ENCODE results near the gene LGALS14. TPM values are rescaled to one million over a fixed set of nuclear protein-coding genes. Genes with fewer than 3 reads are reported as not detected.

LGALS14 gene
- total and polyA plus RNA-seq, 2 of the 8 experiments (the other 6 are each of a cell fraction or from before 2014, with no cell fraction given), result 0.50 to 0.77 TPM

DNA sequence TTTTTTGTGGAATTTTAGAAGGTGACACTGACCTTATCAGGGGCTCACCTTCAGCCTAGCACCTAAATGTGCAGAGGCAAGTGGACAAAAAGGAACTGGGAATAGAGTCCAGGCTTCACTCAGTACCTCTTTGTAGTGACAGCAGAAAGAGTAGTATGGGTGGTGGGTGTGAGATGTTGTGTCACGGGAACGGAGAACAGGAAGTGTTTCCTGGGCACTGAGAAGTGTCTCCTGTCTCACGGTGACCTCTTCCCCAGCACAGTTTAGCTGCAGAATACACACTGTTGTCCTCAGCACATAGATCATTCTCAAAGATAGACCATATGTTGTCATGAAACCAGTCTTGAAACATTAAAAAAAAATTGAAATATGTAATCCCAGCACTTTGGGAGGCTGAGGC is 17.5 kb upstream of the LGALS14 start:
- H3K4me1 ChIP-seq (replicated peaks in 1 of 4; ENCODE audit: control insufficient read depth in 3 of 4, insufficient read depth in 4 of 4, low read length in 3 of 4), result peaks cover 0 to 6% (median 4%) of the 10 kb centered on the region in 4 experiments; a peak in 2 of 7 replicates
- FAIRE-seq, result no peak
- no peaks in the 10 kb centered on the region for H3K36me3 ChIP-seq (ENCODE audit: control insufficient read depth in 2 of 4, insufficient read depth in 4 of 4, low read length in 3 of 4)
- H4K5ac ChIP-seq (ENCODE audit: insufficient read length, low read depth, low read length), result no peak overlapping the region
- no peak overlapping the region for H3K18ac ChIP-seq (ENCODE audit: extremely low read depth, low read length)
- no peak overlapping the region for H3K14ac ChIP-seq (ENCODE audit: insufficient read length)
- H3K23ac ChIP-seq (ENCODE audit: insufficient read length), result no peak overlapping the region
- no peaks in the 10 kb centered on the region for H3K79me1 ChIP-seq (ENCODE audit: low read depth, low read length)
- H4K20me1 ChIP-seq (replicated peaks in 1 of 2; ENCODE audit: control insufficient read depth in 1 of 2, insufficient read depth in 2 of 2, low read length in 2 of 2), result no peaks in the 10 kb centered on the region
- no peak overlapping the region for H2AFZ ChIP-seq (ENCODE audit: low read length)
- no peak overlapping the region for H3K4me3 ChIP-seq (ENCODE audit: extremely low read depth in 1 of 4, insufficient read depth in 2 of 4, low read depth in 3 of 4, low read length in 4 of 4)
- no peak overlapping the region for H4K8ac ChIP-seq (ENCODE audit: extremely low read depth, insufficient read depth, low read length)
- H3K23me2 ChIP-seq (ENCODE audit: low read depth, low read length), result no peaks in the 10 kb centered on the region; the same call in 1 of the 2 replicates
- no peak overlapping the region for H2AK5ac ChIP-seq (ENCODE audit: low read depth, low read length)
- H3K9me3 ChIP-seq (ENCODE audit: insufficient read depth in 2 of 2, low read depth in 1 of 2, low read length in 1 of 2), result no peaks in the 10 kb centered on the region
- H3K56ac ChIP-seq (replicated peaks; ENCODE audit: insufficient read length, low read depth, low read length), result no peak overlapping the region
- H2BK12ac ChIP-seq (ENCODE audit: low read depth, low read length), result no peak overlapping the region
- H3K4me2 ChIP-seq (ENCODE audit: insufficient read depth in 1 of 2, low read depth in 2 of 2, low read length in 2 of 2), result no peak overlapping the region
- H3K27me3 ChIP-seq (replicated peaks in 1 of 4; ENCODE audit: control insufficient read depth in 3 of 4, extremely low read depth in 1 of 4, insufficient read depth in 3 of 4, low read length in 3 of 4), result no peaks in the 10 kb centered on the region
- H2BK20ac ChIP-seq (ENCODE audit: low read length), result peak overlapping the region; percentile 86; the same call in 1 of the 2 replicates
- H2BK5ac ChIP-seq (ENCODE audit: low read depth, low read length), result no peak overlapping the region
- H2BK120ac ChIP-seq (replicated peaks; ENCODE audit: low read depth, low read length), result no peak overlapping the region
- no peak overlapping the region for H2BK15ac ChIP-seq (ENCODE audit: low read length)
- 97% methylated on average over 3 of the region's 3 CpGs; no CpG with 5 or more reads in 1 of the 2 experiments for WGBS, 2 experiments (ENCODE audit: extremely low coverage in 1 of 2, insufficient coverage in 1 of 2, insufficient read length in 1 of 2, insufficient replicate concordance in 2 of 2, low coverage in 1 of 2, low lambda C conversion rate in 2 of 2, missing lambda C conversion rate in 1 of 2)
- H3K4ac ChIP-seq (replicated peaks; ENCODE audit: insufficient read length, low read depth, low read length), result no peak overlapping the region
- H3K79me2 ChIP-seq (ENCODE audit: control insufficient read depth in 1 of 2, insufficient read depth in 2 of 2, low read length in 2 of 2), result no peaks in the 10 kb centered on the region
- no peak overlapping the region for H3K27ac ChIP-seq (ENCODE audit: low read depth, low read length)
- peak in 1 of 2 experiments; percentile 2 for DNase-seq (ENCODE audit: low read depth in 1 of 2, low spot score in 2 of 2)
- no peak overlapping the region for H4K91ac ChIP-seq (replicated peaks; ENCODE audit: insufficient read length, low read length)
- H3K9ac ChIP-seq (replicated peaks in 1 of 4; ENCODE audit: extremely low read depth in 1 of 4, low read depth in 3 of 4, low read length in 3 of 4), result no peak overlapping the region
- POLR2A ChIA-PET (ENCODE audit: partially characterized antibody), result no interaction called here
- CTCF ChIA-PET (ENCODE audit: partially characterized antibody), result no interaction called here
- TF ChIP-seq HDAC2 (IDR thresholded peaks at IDR 0.05; ENCODE audit: borderline replicate concordance in 1 of 2, low read depth in 2 of 2, low read length in 2 of 2), result no peak
- no peak for TF ChIP-seq SIN3A (conservative IDR thresholded peaks at IDR 0.05 in 1 of 2, IDR thresholded peaks at IDR 0.05 in 1 of 2; ENCODE audit: low read depth in 1 of 2, low read length in 2 of 2)
- no peak for TF ChIP-seq KDM4A (IDR thresholded peaks at IDR 0.05; ENCODE audit: low read depth, low read length, severe bottlenecking)
- no peak for TF ChIP-seq CBX5 (IDR thresholded peaks at IDR 0.05; ENCODE audit: low read depth, low read length)
- no peak for TF ChIP-seq CEBPB (IDR thresholded peaks at IDR 0.05; ENCODE audit: low read depth, low read length)
- no peak for TF ChIP-seq CHD1 (IDR thresholded peaks at IDR 0.05; ENCODE audit: low read depth, low read length)
- TF ChIP-seq, protein P1, sequence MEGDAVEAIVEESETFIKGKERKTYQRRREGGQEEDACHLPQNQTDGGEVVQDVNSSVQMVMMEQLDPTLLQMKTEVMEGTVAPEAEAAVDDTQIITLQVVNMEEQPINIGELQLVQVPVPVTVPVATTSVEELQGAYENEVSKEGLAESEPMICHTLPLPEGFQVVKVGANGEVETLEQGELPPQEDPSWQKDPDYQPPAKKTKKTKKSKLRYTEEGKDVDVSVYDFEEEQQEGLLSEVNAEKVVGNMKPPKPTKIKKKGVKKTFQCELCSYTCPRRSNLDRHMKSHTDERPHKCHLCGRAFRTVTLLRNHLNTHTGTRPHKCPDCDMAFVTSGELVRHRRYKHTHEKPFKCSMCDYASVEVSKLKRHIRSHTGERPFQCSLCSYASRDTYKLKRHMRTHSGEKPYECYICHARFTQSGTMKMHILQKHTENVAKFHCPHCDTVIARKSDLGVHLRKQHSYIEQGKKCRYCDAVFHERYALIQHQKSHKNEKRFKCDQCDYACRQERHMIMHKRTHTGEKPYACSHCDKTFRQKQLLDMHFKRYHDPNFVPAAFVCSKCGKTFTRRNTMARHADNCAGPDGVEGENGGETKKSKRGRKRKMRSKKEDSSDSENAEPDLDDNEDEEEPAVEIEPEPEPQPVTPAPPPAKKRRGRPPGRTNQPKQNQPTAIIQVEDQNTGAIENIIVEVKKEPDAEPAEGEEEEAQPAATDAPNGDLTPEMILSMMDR (IDR thresholded peaks at IDR 0.05; ENCODE audit: control extremely low read depth in 1 of 3, insufficient read depth in 1 of 3, low read depth in 1 of 3, low read length in 3 of 3), result no peak

Measured in H1 (cell line).